ENCODE data around the gene SLC16A3. TPM values are rescaled to one million over a fixed set of nuclear protein-coding genes. Genes with fewer than 3 reads are reported as not detected.

The SLC16A3 gene
- total RNA-seq, 3 donors from 2014 or later: 22.0 to 31.5 (median 26.3) TPM

DNA sequence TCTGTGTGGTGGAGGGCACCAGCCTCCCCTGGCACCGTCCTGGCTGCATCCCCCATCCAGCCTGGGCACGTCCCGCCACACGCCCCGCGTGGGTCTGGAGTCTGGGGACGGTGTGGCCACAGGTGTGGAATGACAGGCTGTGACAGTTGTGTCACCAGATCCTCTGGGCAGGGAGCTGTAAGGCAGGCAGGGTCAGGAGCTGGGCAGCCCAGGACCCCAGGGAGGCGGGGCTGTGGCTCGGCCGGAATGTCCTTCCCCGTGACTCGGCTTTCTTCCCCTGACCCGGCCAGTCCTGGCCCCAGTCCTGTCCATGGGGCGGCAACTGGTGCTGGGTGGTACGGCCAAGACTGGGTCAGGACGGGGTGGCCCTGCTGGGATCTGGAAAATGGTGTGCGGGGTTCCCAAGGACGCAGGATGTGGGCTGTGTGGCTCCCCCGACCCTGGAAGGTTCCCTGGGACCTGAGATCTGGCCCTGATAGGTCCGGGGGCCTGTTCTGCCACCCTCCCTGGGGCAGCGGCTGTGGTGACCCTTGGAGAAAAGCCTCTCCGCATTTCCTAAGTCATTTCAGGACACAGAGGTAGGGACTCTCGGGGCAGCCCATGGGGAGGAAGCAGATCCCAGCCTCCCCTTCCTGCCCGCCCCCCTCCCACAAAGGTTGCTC, 3.3 kb upstream of the SLC16A3 start:
- no peak for ATAC-seq
- Mint-ChIP-seq H3K4me1 (ENCODE audit: low read depth) (peaks cover 17% of the 10 kb centered on the region), H3K4me3 (no peak overlapping the region), H3K27me3 (ENCODE audit: low read depth) (no peaks in the 10 kb centered on the region), H3K36me3 (ENCODE audit: insufficient read depth) (no peaks in the 10 kb centered on the region), H3K9me3 (no peaks in the 10 kb centered on the region)
- DNase-seq: no peak

DNA sequence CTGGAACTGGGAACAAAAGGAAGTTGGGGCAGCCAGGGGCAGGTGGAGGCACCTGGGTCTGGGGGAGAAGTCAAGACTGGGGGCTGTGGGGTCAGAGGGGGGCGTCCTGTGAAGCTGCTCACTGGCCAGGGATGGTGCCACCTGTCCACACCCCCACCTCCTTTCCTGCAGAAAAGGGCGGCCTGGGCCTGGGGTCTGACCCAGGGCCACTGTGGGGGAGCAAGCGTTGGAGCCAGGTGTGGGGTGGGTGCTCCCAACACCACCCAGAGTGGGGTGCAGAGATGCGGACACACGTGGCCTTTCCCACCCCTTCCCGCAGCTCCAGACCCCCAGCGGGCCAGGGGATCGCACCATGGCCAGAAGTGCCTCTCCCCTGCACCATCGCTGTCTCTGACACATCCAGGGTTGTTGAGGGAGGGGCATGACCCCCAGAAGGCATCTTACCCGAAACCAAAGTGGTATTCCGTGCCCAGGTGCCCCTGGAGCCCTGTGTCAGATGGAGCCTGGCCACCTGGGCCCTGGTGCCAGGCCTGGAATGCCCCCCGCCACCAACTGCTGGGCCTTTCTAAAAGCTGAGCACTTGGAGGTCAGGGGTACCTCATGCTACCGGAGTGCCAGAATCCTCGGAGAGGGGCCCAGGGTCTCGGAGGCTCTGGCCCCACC, 2.6 kb upstream of the SLC16A3 start:
- Mint-ChIP-seq H3K9me3 (no peaks in the 10 kb centered on the region), H3K4me3 (no peak overlapping the region), H3K4me1 (ENCODE audit: low read depth) (peaks cover 17% of the 10 kb centered on the region), H3K36me3 (ENCODE audit: insufficient read depth) (no peaks in the 10 kb centered on the region), H3K27me3 (ENCODE audit: low read depth) (no peaks in the 10 kb centered on the region)
- DNase-seq: no peak
- ATAC-seq: no peak

DNA sequence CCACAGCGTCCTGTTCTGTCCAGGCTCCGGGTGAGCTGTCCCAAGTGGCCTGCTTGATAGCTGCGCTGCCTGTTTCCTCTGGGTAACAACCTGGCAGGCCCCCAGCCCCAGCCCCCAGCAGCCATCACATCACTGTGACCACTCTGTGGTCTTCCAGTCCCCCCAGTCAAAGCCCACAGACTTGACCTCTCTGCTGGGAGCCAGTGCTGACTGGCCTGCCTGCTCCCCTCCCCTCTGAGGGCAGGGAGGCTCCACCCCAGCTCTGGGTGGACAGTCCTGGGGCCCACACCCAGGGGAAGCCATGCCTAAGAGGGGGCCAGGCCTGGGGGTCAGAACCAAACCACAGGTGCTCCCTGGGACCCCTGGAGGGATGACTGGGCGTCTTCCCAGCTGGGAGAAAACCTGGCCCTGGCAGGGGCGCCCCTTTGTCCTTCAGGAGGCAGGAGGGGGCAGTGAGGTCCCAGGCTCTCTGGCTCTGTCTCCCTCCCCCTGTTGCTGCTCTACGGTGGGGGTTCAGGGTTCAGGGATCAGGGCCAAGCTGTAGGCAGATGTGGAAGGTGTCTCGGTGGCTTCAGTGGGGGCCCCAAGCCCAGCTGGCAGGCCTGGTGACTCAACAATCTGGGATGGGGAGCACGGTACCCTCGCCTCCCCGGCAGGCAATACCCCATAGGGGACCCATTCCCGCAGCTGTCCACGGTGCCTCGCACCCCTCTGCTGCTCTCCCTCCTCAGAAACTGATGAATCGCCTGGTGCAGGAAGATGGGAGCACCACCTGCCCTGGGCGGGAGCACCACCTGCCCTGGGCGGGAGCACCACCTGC, 1.8 kb upstream of the SLC16A3 start:
- Mint-ChIP-seq H3K27me3 (ENCODE audit: low read depth) (no peaks in the 10 kb centered on the region), H3K4me1 (ENCODE audit: low read depth) (peaks cover 17% of the 10 kb centered on the region), H3K9me3 (no peaks in the 10 kb centered on the region), H3K36me3 (ENCODE audit: insufficient read depth) (no peaks in the 10 kb centered on the region), H3K4me3 (peak overlapping the region; percentile 26)
- no peak for ATAC-seq
- DNase-seq: no peak

DNA sequence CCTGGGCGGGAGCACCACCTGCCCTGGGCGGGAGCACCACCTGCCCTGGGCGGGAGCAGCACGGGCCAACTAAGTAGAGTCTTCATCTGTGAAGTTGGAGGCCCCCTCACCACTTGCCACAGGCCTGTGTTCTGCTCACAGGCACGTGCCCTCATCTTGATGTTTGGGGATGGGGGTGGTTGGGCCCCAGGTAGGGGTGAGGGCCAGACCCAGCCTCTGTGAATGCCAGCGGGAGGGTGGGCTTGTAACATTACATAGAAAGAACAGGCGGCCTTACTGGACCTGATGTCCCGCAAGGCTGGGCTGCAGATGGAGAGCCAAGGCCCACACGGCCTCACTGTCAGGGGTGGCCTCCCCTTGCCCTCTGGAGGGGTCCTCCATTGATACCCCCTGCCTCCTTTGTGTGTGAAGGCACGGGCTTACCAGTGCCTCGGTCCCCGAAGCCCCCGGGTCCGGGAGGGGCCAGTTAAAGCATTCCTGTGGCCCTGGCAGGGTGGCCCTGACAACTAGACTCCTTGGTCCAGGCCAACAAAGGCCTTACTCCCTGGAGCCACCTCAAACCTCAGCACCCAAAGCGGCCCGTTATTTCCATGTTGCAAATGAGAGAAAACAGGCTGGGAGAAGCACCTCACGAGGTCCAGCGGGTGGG, 1.1 kb upstream of the SLC16A3 start:
- H3K4me1 Mint-ChIP-seq (ENCODE audit: low read depth): peaks cover 17% of the 10 kb centered on the region
- ATAC-seq (no peak), DNase-seq (no peak)
- peak overlapping the region; percentile 80 for H3K4me3 Mint-ChIP-seq
- no peaks in the 10 kb centered on the region for H3K27me3 Mint-ChIP-seq (ENCODE audit: low read depth)
- no peaks in the 10 kb centered on the region for H3K9me3 Mint-ChIP-seq
- H3K36me3 Mint-ChIP-seq (ENCODE audit: insufficient read depth): no peaks in the 10 kb centered on the region

DNA sequence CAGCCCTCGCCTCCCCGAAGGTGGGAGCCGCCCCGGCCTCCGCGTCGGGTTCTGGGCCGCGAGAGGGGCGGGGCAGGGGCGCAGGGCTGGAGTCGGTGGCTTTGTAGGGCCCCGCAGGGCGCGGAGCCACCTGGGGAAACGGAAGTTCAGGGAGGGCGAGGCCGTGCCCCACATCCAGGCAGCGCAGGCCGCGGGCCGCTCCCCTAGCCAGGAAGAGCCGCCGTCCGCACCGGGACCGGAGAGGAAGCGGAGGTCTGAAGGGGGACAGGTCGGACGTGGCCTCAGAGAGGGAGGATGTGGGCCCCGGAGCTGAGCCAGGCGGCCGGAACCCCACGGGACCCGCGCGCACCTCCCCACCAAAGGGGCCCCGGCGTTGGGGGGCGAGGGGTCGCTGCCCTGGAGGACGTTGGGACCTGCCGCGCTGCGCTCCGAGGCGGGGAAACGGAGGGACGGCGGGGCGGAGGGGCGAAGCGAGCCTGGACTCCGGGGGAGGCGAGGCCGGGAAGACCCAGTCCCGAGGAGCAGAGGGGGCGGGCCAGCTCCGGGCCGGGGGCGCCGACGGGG, 482 bp upstream of the SLC16A3 start:
- Mint-ChIP-seq H3K9me3 (no peaks in the 10 kb centered on the region), H3K27me3 (ENCODE audit: low read depth) (no peaks in the 10 kb centered on the region), H3K36me3 (ENCODE audit: insufficient read depth) (no peaks in the 10 kb centered on the region), H3K4me3 (peak overlapping the region; percentile 80), H3K4me1 (ENCODE audit: low read depth) (peaks cover 17% of the 10 kb centered on the region)
- DNase-seq (no peak), ATAC-seq (peak; percentile 60 to 61)

DNA sequence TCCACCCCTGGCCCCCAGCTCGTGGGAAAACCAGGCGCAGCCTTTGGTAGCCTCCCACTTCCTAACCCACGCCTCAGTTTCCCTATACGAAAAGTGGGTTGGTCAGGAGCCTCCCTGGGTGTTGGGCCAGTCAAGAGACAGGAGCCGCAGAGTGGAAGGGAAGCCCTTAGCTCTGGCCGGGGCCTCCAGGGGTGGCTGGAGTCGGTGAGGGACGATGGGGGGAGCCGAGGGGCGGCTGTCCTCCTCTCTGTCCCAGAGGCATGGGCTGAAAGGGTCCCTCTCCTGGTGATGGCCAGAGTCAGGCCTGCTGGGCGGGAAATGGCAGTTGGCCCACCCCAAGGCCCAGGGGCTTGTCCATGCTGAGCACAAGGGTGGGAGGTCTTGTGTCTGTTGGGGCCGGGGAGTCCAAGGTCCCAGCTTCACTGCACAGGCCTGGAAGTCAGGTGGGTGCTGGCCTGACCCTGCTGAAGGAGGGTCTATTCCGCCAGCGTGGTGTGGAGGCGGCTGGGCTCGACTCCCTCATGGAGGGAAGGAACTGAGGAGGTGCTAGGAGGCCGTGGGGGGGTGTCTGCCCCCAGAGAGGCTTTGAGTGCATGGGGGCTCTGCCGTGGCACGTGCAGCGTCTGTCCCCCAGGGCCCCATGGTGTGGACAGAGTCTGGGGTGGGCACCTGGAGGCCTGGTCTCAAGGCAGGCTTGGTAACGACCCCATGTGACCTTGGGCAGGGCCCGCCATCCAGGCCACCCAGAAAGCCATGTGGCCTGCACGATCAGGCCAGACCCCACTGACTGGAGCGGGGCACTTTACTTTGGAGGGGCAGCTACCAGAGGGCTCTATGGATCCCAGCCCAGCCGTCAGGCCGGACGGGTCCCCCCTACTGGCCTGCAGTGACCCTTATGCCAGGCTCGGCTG, 1.1 kb downstream of the SLC16A3 start:
- no peaks in the 10 kb centered on the region for H3K9me3 Mint-ChIP-seq
- peak overlapping the region; percentile 76 for H3K4me3 Mint-ChIP-seq
- DNase-seq: no peak
- no peaks in the 10 kb centered on the region for H3K36me3 Mint-ChIP-seq (ENCODE audit: insufficient read depth)
- H3K4me1 Mint-ChIP-seq (ENCODE audit: low read depth): peaks cover 17% of the 10 kb centered on the region
- H3K27me3 Mint-ChIP-seq (ENCODE audit: low read depth): no peaks in the 10 kb centered on the region
- no peak for ATAC-seq

DNA sequence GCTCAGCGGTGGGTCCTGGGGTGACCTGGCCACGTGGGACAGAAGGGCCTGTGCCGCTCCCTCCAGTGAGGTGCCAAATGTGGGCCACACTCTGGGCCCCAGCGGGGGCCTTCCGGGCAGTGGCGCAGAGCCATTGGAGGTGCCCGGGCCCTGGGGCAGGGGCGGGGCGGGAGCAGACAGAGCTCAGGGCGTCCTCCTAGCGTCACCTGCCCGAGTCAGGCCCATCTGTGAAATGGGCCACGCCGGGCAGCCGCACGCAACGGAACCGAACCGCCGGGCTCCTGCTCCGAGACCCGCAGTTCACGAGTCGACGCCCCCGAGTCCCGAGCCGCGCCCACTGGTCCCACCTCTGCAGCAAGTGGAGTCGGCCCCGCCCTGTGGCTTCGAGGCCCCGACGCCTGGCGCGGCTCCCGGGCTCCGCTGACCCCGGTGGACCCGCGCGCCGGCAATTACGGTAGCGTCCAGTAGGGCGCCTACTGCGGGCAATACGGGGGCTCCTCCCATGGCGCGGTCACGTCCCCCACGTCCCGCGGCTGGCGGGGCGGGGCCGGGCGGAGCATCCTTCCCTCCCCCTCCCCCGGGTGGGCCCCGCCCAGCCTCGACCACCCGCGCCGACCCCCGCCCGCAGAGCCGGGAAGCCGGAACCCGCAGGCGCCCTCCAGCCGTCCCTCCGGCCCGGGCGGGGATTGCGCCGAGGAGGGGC, 1.9 kb downstream of the SLC16A3 start:
- Mint-ChIP-seq H3K36me3 (ENCODE audit: insufficient read depth) (no peaks in the 10 kb centered on the region), H3K4me3 (peak overlapping the region; percentile 76), H3K9me3 (no peaks in the 10 kb centered on the region), H3K4me1 (ENCODE audit: low read depth) (peaks cover 17% of the 10 kb centered on the region), H3K27me3 (ENCODE audit: low read depth) (no peaks in the 10 kb centered on the region)
- ATAC-seq: peak; percentile 27
- DNase-seq: no peak

DNA sequence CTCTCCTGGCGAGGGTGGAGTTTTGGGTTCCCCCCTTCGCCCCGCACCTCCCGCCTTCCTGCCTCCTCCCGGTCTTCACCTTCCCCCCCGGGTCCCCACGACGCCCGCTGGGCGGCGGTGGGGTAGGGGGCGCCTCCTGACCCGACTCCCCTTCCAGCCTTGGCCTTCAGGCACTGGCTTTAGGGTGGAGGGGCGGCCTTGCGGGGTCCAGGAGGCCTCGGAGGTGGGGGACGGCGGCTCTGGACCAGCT, 2.4 kb downstream of the SLC16A3 start:
- Mint-ChIP-seq H3K36me3 (ENCODE audit: insufficient read depth) (no peaks in the 10 kb centered on the region), H3K4me3 (no peak overlapping the region), H3K4me1 (ENCODE audit: low read depth) (peaks cover 20% of the 10 kb centered on the region), H3K27me3 (ENCODE audit: low read depth) (no peaks in the 10 kb centered on the region), H3K9me3 (no peaks in the 10 kb centered on the region)
- ATAC-seq (peak in 1 of 2 donors; percentile 8), DNase-seq (no peak)

DNA sequence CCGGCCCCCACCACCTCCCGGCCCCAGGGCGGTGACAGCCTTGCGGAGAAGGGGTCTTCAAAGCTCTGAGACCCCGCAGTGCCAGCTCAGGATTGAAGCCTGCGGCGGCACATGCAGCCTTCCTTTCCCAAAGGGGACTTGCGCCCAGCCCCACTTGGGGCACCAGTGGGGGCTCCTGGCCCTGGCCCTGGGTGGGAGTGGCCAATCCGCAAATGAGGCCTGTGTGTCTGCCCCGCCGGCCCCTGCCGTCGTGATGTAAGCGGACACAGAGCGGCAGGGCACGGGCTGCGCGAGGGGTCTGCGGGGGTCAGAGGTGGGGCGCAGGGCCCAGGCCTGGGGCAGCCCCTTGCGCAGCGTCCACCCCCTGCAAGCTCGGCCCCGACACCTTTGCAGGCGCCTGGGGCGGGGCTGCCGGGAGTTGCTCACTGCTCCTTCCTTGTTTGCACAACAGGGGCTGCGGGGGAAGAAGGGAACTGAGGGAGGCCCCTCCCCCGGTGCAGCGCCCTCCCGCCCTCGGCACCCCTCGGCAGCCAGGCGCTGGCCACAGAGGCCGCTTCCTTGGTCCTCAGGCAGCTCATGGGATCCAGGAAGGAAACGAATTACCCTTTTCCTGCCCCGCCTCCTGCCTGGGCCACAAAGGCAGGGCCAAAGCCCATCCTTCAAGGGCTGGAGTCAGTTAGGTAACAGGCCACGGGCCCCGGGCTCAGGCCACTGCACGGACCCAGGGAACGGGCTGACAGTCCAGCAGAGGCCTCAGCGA, 2.9 kb downstream of the SLC16A3 start:
- H3K4me3 Mint-ChIP-seq: no peak overlapping the region
- H3K9me3 Mint-ChIP-seq: no peaks in the 10 kb centered on the region
- no peaks in the 10 kb centered on the region for H3K27me3 Mint-ChIP-seq (ENCODE audit: low read depth)
- peaks cover 21% of the 10 kb centered on the region for H3K4me1 Mint-ChIP-seq (ENCODE audit: low read depth)
- DNase-seq (no peak), ATAC-seq (no peak)
- H3K36me3 Mint-ChIP-seq (ENCODE audit: insufficient read depth): no peaks in the 10 kb centered on the region

DNA sequence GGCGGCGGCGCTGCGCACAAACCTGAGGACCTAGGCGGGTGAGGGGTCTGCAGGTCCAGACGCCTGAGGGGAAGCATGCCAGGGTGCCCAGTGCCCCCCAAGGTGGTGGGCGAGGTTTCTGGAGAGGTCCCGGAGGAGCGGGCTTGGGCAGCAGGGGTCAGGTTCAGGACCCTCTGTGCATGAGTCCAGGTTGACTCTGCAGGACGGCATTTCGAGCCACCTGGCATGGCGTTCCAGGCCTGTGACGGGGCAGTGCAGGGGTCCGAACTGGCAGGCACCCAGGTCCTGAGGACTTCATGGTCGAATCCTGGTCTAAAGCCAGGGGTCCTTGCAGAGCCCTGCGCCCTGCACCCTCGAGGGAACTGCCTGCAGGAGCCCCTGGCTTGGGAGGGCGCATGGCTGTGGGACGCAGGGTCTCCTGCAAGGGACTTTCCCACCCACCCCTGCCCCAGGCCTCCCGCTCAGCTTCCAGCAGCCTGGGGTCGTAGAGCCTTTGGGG, 3.5 kb downstream of the SLC16A3 start:
- DNase-seq (no peak), ATAC-seq (no peak)
- Mint-ChIP-seq H3K27me3 (ENCODE audit: low read depth) (no peaks in the 10 kb centered on the region), H3K9me3 (no peaks in the 10 kb centered on the region), H3K36me3 (ENCODE audit: insufficient read depth) (no peaks in the 10 kb centered on the region), H3K4me3 (no peak overlapping the region), H3K4me1 (ENCODE audit: low read depth) (peaks cover 19% of the 10 kb centered on the region)

DNA sequence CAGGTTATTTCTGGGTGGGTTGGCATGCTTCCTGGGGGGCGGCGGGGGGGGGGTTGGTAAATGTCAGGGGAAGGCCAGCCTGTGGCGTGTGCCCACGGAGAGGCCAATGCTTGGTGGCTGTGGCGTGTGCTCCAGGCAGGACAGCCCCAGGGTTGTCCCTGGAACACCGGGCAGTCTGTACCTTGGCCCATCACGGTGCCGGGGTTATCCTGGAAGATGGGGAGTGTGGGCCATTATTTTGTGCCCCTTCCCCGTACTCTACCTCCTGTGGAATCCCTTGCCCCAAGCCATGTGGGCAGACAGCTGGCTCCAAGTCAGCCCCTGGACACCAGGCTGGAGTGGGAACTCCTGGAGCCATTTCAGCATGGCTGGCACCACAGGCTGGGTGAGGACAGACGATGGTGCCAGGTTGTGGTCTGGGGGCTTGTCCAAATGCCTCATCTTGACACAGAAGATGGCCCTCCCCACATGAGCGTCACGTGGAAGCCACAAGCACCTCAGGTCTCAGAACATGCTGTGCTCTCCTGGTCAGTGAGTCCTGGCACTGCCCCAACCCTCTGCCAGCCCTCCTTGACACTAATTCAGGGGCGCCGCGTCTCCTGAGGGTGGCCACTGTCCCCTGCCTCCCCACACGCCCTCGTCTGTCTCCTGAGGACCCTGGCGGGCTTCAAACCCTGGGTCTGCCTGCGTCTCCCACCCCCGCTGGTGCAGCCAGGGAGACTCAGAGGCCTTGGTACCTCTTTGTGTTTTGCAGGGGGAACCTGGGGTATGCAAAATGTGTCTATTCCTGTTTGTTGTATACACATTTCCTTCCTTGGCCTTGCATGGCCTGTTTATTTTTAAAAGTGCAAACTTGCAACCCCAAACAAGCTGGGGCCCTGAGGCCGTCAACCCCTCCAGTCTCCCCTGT, 4.3 kb downstream of the SLC16A3 start:
- Mint-ChIP-seq H3K9me3 (no peaks in the 10 kb centered on the region), H3K4me1 (ENCODE audit: low read depth) (peaks cover 17% of the 10 kb centered on the region), H3K36me3 (ENCODE audit: insufficient read depth) (no peaks in the 10 kb centered on the region), H3K27me3 (ENCODE audit: low read depth) (no peaks in the 10 kb centered on the region), H3K4me3 (no peak overlapping the region)
- ATAC-seq (no peak), DNase-seq (no peak)
